ENCODE data around the gene TECPR2. TPM values are rescaled to one million over a fixed set of nuclear protein-coding genes. Genes with fewer than 3 reads are reported as not detected.
A peak's percentile ranks its signal among the peaks of the same experiment; 100 is the strongest.

TECPR2 gene
- total RNA-seq, 2 donors from 2014 or later = 8.4 to 16.6 TPM

- ATAC-seq = no peak
Observed at GRCh38 chr14:102479107-102479506, 116.4 kb downstream of the TECPR2 start.

DNA sequence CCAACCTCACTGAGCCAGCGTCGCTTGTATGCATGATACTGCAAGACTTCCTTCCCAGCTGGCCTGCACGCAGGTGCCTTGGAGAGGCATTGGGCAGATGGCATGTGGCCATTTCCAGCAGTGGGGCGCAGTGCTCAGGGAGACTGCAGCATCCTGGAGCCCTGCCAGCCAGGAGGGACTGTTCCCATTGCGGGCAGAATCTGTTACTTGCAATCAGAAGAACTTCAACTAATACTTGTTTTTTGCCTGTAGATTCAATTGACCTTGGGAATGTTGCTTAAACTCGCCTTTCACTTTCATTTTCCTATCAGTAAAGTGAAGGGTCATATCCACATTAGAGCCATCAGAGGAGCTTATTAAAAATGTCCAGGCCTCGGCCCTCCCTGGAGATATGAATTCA is 117.0 kb downstream of the TECPR2 start:
- Mint-ChIP-seq H3K4me1 (peaks cover 2% of the 10 kb centered on the region), H3K27me3 (no peaks in the 10 kb centered on the region), H3K27ac (no peak overlapping the region), H3K4me3 (no peak overlapping the region), H3K36me3 (ENCODE audit: low read depth) (peaks cover 7% of the 10 kb centered on the region)
- DNase-seq = no peak
- no peak for ATAC-seq
- H3K9me3 ChIP-seq (ENCODE audit: control insufficient read depth, low read length, poor library complexity, severe bottlenecking) = no peaks in the 10 kb centered on the region

More at GRCh38 chr14:102479107-102479506, 116.4 kb downstream of the TECPR2 start:
- no peaks in the 10 kb centered on the region for H3K27me3 Mint-ChIP-seq
- no peak overlapping the region for H3K27ac Mint-ChIP-seq
- peaks cover 6% of the 10 kb centered on the region for H3K36me3 Mint-ChIP-seq (ENCODE audit: low read depth)
- no peak for DNase-seq
- H3K9me3 ChIP-seq (ENCODE audit: control insufficient read depth, low read length, poor library complexity, severe bottlenecking) = no peaks in the 10 kb centered on the region
- peaks cover 2% of the 10 kb centered on the region for H3K4me1 Mint-ChIP-seq
- no peak overlapping the region for H3K4me3 Mint-ChIP-seq

DNA sequence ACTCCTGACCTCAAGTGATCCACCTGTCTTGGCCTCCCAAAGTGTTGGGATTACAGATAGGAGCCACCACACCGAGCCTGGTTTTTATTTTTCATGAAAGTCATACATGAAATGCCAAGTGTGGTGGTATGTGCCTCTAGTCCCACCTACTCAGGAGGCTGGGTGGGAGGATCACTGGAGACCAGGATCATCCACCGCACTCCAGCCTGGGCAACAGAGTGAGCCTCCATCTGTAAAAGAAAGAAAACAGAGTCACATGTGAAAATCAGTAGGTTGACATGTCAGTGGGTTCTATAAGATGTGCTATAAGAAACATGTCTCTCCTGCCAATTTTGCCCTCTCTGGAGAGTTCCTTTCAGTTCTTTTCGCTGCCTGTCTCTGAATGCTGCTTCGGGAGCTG is 118.6 kb downstream of the TECPR2 start:
- H3K36me3 Mint-ChIP-seq (ENCODE audit: low read depth) = peaks cover 9% of the 10 kb centered on the region
- H3K9me3 ChIP-seq (ENCODE audit: control insufficient read depth, low read length, poor library complexity, severe bottlenecking) = no peaks in the 10 kb centered on the region
- DNase-seq (no peak), ATAC-seq (no peak)
- H3K27ac Mint-ChIP-seq = no peak overlapping the region
- H3K27me3 Mint-ChIP-seq = no peaks in the 10 kb centered on the region
- peaks cover 2% of the 10 kb centered on the region for H3K4me1 Mint-ChIP-seq
- no peak overlapping the region for H3K4me3 Mint-ChIP-seq

GRCh38 chr14:102481791-102482238 is 119.1 kb downstream of the TECPR2 start:
- H3K27ac Mint-ChIP-seq = no peak overlapping the region
- H3K36me3 Mint-ChIP-seq (ENCODE audit: low read depth) = peaks cover 8% of the 10 kb centered on the region
- no peaks in the 10 kb centered on the region for H3K27me3 Mint-ChIP-seq
- H3K4me1 Mint-ChIP-seq = peaks cover 2% of the 10 kb centered on the region
- no peak overlapping the region for H3K4me3 Mint-ChIP-seq
- DNase-seq (no peak), ATAC-seq (no peak)
- no peaks in the 10 kb centered on the region for H3K9me3 ChIP-seq (ENCODE audit: control insufficient read depth, low read length, poor library complexity, severe bottlenecking)

DNA sequence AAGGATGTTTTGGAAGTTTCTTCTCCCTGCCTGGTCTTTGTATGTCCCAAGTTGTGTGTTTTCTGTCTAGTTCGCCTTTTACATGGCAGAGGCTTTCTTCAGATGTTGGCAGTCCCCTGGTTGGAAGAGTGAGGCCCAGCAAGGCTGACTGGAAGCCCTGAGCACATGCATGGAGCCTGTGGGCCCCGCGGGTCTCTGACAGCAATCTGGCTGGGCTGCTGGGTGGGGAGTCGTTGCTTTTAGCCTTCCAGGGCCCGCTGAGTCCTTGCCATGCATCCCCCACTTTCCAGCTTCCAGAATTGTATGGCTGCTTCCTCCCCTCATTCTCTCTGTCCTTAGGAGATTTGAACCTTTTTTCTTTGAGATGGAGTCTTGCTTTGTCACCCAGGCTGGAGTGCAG is 121.6 kb downstream of the TECPR2 start:
- Mint-ChIP-seq H3K27ac (no peak overlapping the region), H3K4me3 (no peak overlapping the region), H3K27me3 (no peaks in the 10 kb centered on the region), H3K36me3 (ENCODE audit: low read depth) (peaks cover 8% of the 10 kb centered on the region), H3K4me1 (peaks cover 2% of the 10 kb centered on the region)
- no peak for ATAC-seq
- no peaks in the 10 kb centered on the region for H3K9me3 ChIP-seq (ENCODE audit: control insufficient read depth, low read length, poor library complexity, severe bottlenecking)
- no peak for DNase-seq

DNA sequence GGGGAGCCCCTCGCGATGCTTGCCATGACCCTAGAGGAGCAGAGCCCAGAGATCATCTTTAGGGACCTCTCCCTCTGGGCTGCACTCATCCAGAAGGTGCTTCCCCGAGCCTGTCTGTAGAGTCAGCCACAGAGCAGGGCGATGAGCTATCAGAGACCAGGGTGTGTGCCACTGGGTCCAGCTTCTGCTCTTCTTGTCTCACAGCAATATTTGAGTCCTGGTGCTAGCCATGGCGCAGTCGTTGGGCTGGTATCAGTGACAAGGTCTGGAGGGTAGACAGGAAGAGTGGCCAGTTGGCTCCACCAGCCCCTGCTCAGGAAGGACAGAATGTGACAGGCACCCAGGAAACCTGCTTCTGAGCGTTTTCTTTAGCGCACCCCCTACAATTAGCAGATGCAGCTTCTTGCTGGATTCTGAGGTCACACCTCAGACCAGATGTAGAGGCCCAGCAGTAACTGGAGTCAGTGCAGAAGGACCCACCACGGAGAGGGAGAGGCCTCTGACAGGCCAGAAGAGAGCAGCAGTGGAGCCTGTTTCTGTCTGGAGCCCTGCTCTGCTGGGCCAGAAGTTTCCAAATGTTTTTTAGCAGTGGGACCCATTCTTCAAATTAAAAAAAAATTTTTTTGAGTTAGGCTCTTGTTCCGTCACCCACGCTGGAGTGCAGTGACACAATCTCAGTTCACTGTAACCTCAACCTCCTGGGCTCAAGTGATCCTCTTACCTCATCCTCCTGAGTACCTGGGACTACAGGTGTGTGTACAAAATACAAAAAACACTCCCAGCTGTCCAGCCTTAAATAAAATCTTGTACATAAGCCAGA is 123.2 kb downstream of the TECPR2 start:
- Mint-ChIP-seq H3K4me3 (no peak overlapping the region), H3K4me1 (peaks cover 2% of the 10 kb centered on the region), H3K27me3 (no peaks in the 10 kb centered on the region), H3K36me3 (ENCODE audit: low read depth) (peaks cover 8% of the 10 kb centered on the region), H3K27ac (peak overlapping the region; percentile 24)
- DNase-seq (no peak), ATAC-seq (no peak)
- no peaks in the 10 kb centered on the region for H3K9me3 ChIP-seq (ENCODE audit: control insufficient read depth, low read length, poor library complexity, severe bottlenecking)

GRCh38 chr14:102486513-102487203 is 123.9 kb downstream of the TECPR2 start:
- DNase-seq = no peak
- no peak for ATAC-seq
- Mint-ChIP-seq H3K36me3 (ENCODE audit: low read depth) (peaks cover 8% of the 10 kb centered on the region), H3K27me3 (no peaks in the 10 kb centered on the region), H3K4me1 (peaks cover 2% of the 10 kb centered on the region), H3K4me3 (no peak overlapping the region), H3K27ac (peak overlapping the region; percentile 24)
- no peaks in the 10 kb centered on the region for H3K9me3 ChIP-seq (ENCODE audit: control insufficient read depth, low read length, poor library complexity, severe bottlenecking)

DNA sequence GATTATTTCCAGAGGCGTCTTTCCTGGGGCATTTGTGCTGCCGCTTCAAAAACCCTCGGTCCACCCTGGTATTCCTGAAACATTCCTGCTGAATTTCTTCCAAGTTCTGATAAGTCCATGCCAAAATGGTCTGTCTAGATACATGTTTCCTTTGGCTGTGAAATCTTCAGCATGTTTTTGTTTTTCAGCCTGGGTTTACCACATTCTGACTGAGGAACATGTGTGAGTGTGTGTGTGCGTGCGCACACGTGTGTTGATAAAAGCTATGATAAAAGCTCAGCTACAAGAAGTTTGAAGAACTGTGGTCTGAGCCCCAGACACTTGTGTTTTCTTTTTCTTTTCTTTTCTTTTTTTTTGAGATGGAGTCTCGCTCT is 124.5 kb downstream of the TECPR2 start:
- H3K4me3 Mint-ChIP-seq = no peak overlapping the region
- no peaks in the 10 kb centered on the region for H3K27me3 Mint-ChIP-seq
- H3K4me1 Mint-ChIP-seq = peaks cover 2% of the 10 kb centered on the region
- H3K9me3 ChIP-seq (ENCODE audit: control insufficient read depth, low read length, poor library complexity, severe bottlenecking) = no peaks in the 10 kb centered on the region
- H3K27ac Mint-ChIP-seq = no peak overlapping the region
- H3K36me3 Mint-ChIP-seq (ENCODE audit: low read depth) = peaks cover 8% of the 10 kb centered on the region
- ATAC-seq = no peak
- DNase-seq = no peak

- Mint-ChIP-seq H3K36me3 (ENCODE audit: low read depth) (no peaks in the 10 kb centered on the region), H3K4me3 (no peak overlapping the region), H3K27ac (no peak overlapping the region), H3K4me1 (peaks cover 2% of the 10 kb centered on the region), H3K27me3 (no peaks in the 10 kb centered on the region)
- no peak for DNase-seq
- no peaks in the 10 kb centered on the region for H3K9me3 ChIP-seq (ENCODE audit: control insufficient read depth, low read length, poor library complexity, severe bottlenecking)
- ATAC-seq = no peak
Observed at GRCh38 chr14:102490456-102490855, 127.7 kb downstream of the TECPR2 start.

- H3K36me3 Mint-ChIP-seq (ENCODE audit: low read depth) = no peaks in the 10 kb centered on the region
- no peak overlapping the region for H3K4me3 Mint-ChIP-seq
- no peak for ATAC-seq
- H3K27ac Mint-ChIP-seq = no peak overlapping the region
- no peak for DNase-seq
- H3K9me3 ChIP-seq (ENCODE audit: control insufficient read depth, low read length, poor library complexity, severe bottlenecking) = no peaks in the 10 kb centered on the region
- peaks cover 5% of the 10 kb centered on the region for H3K4me1 Mint-ChIP-seq
- H3K27me3 Mint-ChIP-seq = no peaks in the 10 kb centered on the region
Observed at GRCh38 chr14:102491366-102491765, 128.6 kb downstream of the TECPR2 start.

GRCh38 chr14:102491786-102492530 is 129.2 kb downstream of the TECPR2 start:
- Mint-ChIP-seq H3K27me3 (no peaks in the 10 kb centered on the region), H3K4me3 (no peak overlapping the region)

GRCh38 chr14:102492531-102492910 is 129.8 kb downstream of the TECPR2 start:
- no peaks in the 10 kb centered on the region for H3K27me3 Mint-ChIP-seq
- no peak overlapping the region for H3K27ac Mint-ChIP-seq
- H3K36me3 Mint-ChIP-seq (ENCODE audit: low read depth) = no peaks in the 10 kb centered on the region
- ATAC-seq (no peak), DNase-seq (no peak)
- no peaks in the 10 kb centered on the region for H3K9me3 ChIP-seq (ENCODE audit: control insufficient read depth, low read length, poor library complexity, severe bottlenecking)
- no peak overlapping the region for H3K4me3 Mint-ChIP-seq
- H3K4me1 Mint-ChIP-seq = peaks cover 5% of the 10 kb centered on the region

More at GRCh38 chr14:102491786-102492530, 129.2 kb downstream of the TECPR2 start:
- DNase-seq (no peak), ATAC-seq (no peak)
- H3K4me1 Mint-ChIP-seq = peaks cover 5% of the 10 kb centered on the region
- no peak overlapping the region for H3K27ac Mint-ChIP-seq
- no peaks in the 10 kb centered on the region for H3K36me3 Mint-ChIP-seq (ENCODE audit: low read depth)
- no peaks in the 10 kb centered on the region for H3K9me3 ChIP-seq (ENCODE audit: control insufficient read depth, low read length, poor library complexity, severe bottlenecking)

DNA sequence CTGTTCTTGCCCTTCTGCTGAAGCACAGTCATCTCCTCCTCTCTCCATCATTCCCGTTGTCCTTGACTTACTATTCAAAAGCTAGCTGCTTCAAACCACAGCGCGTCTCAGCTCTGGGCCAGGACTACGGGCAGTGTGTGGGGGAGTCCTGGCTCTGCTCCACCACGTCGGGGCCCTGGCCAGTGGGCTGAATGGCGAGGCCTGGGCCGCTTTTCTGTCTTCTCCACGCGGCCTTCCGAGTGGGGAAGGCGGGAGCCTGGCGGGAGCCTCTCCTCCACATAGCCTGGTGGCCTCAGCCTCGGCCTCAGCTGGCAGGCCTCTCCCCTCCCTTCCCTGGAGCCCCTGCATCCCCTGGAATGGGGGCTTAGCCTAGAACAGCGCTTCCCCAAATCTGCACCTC is 130.4 kb downstream of the TECPR2 start:
- Mint-ChIP-seq H3K27me3 (no peaks in the 10 kb centered on the region), H3K36me3 (ENCODE audit: low read depth) (no peaks in the 10 kb centered on the region), H3K4me1 (peaks cover 5% of the 10 kb centered on the region), H3K4me3 (no peak overlapping the region), H3K27ac (no peak overlapping the region)
- H3K9me3 ChIP-seq (ENCODE audit: control insufficient read depth, low read length, poor library complexity, severe bottlenecking) = no peaks in the 10 kb centered on the region
- ATAC-seq = no peak
- DNase-seq = no peak
